Mesenteric fat pad (tissue), 1 donor: ENCODE data around the gene APOBR. TPM values are rescaled to one million over a fixed set of nuclear protein-coding genes. Genes with fewer than 3 reads are reported as not detected.

Experiments
- total RNA-seq: library from RNA; stranded (reverse); fragmentation: NEBNext Ultra II Directional; extraction: Animal tissue kit (Norgen Biotek cat#: 25700); gene quantifications from one replicate; pipeline ENCODE4 v1.2.1, GENCODE V29; 2021
- donor health status: DM: yes; HTN: yes; CAD: no.

The APOBR gene
- total RNA-seq, 1 donor from 2014 or later: 4.1 TPM

Other genes starting within 250 kb of the APOBR start
- not detected for gene SBK1, start 202.1 kb upstream of the APOBR start, total RNA-seq
- 4.7 TPM for gene NPIPB6, start 131.1 kb upstream of the APOBR start, total RNA-seq
- 88.7 TPM for gene EIF3CL, start 90.8 kb upstream of the APOBR start, total RNA-seq
- gene NPIPB7, start 22.3 kb upstream of the APOBR start, total RNA-seq: not detected
- 25.2 TPM for gene CLN3, start 2.6 kb upstream of the APOBR start, total RNA-seq
- not detected for gene IL27, start 12.2 kb downstream of the APOBR start, total RNA-seq
- gene NUPR1, start 44.3 kb downstream of the APOBR start, total RNA-seq: 116 TPM
- gene SGF29, start 59.3 kb downstream of the APOBR start, total RNA-seq: 16.6 TPM
- 2.5 TPM for gene SULT1A2, start 102.4 kb downstream of the APOBR start, total RNA-seq
- gene SULT1A1, start 115.4 kb downstream of the APOBR start, total RNA-seq: 36.2 TPM
- 1.9 TPM for gene NPIPB8, start 143.4 kb downstream of the APOBR start, total RNA-seq
- 494 TPM for gene EIF3C, start 216.8 kb downstream of the APOBR start, total RNA-seq